ENCODE results near the gene ATG5.

ATG5 gene

DNA sequence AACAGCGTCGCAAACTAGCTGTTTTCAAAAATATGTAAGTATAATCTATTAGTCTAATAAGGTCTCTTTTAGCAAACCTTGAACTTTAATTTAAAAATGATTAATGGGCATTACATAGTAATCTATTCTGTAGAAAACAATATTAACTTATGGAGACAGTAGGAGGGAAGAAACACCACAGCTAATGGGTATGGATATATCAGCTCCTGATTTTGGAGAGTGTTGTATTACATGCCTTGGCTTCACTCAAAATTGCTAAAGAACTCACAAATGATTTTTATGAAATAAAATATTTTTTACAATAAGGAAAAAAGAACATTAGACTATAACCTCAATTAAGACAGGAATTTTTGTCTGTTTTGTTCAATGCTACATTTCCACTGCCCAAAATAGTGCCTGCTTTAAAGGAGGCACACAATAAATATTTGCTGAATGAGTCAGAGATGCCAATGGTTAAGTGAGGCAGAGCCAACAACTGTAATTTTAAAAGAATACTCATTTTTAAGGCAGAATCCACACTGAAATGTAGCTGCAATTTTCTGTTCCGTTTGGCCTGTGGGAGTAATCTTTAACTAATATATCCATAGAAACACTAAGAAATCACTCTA, 15.7 kb downstream of the ATG5 start:
- TF ChIP-seq ZFX (IDR thresholded peaks at IDR 0.05; ENCODE audit: borderline replicate concordance): no peak
- TF ChIP-seq, protein P1, sequence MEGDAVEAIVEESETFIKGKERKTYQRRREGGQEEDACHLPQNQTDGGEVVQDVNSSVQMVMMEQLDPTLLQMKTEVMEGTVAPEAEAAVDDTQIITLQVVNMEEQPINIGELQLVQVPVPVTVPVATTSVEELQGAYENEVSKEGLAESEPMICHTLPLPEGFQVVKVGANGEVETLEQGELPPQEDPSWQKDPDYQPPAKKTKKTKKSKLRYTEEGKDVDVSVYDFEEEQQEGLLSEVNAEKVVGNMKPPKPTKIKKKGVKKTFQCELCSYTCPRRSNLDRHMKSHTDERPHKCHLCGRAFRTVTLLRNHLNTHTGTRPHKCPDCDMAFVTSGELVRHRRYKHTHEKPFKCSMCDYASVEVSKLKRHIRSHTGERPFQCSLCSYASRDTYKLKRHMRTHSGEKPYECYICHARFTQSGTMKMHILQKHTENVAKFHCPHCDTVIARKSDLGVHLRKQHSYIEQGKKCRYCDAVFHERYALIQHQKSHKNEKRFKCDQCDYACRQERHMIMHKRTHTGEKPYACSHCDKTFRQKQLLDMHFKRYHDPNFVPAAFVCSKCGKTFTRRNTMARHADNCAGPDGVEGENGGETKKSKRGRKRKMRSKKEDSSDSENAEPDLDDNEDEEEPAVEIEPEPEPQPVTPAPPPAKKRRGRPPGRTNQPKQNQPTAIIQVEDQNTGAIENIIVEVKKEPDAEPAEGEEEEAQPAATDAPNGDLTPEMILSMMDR (IDR thresholded peaks at IDR 0.05): no peak
- peak overlapping the region; percentile 15; the same call in 1 of the 2 replicates for H3K27ac ChIP-seq

DNA sequence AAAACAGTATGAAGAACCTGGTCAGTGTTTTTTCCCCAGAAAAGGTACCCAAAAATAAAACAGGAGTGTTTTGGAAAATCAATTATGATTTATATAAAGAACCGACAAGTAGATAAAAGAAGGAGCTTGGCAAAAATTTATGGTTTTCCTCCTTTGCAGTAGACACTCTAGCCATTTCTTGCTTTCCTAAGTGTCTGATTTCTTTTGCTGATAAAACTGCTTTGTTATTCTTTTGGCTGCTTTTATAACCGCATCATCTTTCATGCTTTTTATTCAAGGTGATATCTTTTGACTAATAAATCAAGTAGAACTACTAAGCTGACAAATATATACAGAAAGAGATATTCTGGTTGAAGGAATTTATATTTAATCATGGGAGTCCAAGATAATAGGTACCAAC, 16.6 kb downstream of the ATG5 start:
- no peak overlapping the region for H3K27ac ChIP-seq
- TF ChIP-seq, protein P1 (IDR thresholded peaks at IDR 0.05): no peak
- no peak for TF ChIP-seq ZFX (IDR thresholded peaks at IDR 0.05; ENCODE audit: borderline replicate concordance)

DNA sequence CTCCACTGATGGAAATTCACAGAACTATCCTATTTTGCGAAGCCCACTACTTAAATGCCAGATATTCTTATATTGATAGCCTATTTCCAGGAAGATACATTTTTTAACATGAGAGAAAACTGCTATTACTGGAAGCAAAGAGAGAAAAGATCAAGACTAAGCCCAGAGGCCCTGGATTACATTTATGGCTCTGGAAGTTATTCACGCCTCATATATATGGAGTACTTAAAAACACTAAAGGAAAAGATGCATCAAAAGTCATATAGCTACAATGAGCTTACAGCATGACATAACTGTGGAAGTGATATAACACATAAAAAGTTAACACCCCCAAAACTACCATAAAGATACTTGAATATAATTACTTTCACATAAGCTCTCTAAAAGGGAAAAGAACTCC, 19.8 kb downstream of the ATG5 start:
- TF ChIP-seq ZFX (IDR thresholded peaks at IDR 0.05; ENCODE audit: borderline replicate concordance): no peak
- TF ChIP-seq, protein P1 (IDR thresholded peaks at IDR 0.05): no peak
- H3K27ac ChIP-seq: no peak overlapping the region

DNA sequence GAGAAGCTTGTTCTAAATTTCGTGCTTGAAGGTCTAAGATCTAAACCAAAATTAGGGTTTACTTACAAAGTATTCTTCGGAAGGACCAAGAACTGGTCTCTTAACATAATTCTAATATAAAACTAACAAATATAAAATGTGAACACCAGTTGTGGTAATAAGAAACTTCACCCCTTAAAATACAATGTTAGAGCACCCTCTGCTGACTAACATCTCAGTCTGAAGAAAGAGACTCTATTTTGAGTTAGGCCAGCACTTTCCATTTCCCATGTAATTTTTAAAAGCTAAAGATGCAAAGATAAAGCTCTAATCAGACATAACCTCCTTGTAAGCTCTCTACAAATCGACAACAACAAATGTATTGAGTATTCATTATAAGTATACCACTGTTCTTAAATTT, 24.6 kb downstream of the ATG5 start:
- no peak for TF ChIP-seq ZFX (IDR thresholded peaks at IDR 0.05; ENCODE audit: borderline replicate concordance)
- TF ChIP-seq, protein P1 (IDR thresholded peaks at IDR 0.05): peak; percentile 50
- H3K27ac ChIP-seq: no peak overlapping the region

DNA sequence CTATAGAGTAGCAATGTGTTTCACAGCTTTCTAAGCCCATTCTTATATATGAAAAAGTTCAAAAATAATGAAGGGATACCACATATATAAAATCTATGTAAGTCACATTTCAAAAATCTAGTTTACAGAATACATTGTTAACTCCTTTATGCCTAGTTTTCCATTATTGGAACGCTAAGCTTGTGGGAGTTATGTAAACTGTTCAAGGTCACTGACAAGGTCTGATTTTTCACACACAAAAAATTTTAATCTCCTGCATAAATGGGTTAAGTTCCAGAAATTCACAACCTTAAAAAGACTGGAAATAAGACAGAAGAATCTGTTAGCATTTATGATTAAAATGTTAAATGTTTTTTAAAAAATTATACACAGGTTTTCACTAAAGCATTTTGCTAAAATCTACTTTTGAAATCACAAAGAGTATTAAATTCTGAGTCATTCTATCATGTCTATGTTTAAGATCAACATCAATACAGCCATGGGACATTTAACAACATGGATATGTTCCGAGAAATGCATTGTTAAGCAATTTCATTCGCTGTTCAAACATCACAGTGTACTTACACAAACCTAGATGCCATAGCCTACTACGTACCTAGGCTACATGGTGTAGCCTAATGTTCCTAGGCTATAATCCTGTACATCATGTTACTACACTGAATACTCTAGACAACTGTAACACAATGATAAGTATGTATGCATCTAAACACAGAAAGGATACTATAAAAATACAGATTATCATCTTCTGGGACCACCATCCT, 25.4 kb downstream of the ATG5 start:
- no peak for TF ChIP-seq ZFX (IDR thresholded peaks at IDR 0.05; ENCODE audit: borderline replicate concordance)
- TF ChIP-seq, protein P1 (IDR thresholded peaks at IDR 0.05): no peak
- no peak overlapping the region for H3K27ac ChIP-seq

DNA sequence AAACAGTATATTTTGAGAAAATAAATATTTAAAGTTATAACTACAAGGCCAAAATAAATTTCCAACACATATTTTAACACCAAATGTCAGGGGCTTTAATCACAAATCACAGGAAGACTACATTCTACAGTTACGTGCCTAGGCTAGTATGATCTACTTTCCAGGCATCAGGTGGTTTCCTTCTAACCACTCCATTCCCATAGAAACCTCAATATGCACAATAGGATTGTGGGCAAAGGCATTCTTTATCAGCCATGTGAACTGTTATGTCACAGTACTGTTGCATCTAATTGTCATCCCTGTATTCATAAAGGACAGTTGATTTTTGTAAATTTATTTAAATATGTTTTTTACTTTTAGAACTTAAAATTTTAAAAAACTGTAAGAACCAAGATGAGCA, 32.4 kb downstream of the ATG5 start:
- no peak overlapping the region for H3K27ac ChIP-seq
- TF ChIP-seq, protein P1 (IDR thresholded peaks at IDR 0.05): no peak

DNA sequence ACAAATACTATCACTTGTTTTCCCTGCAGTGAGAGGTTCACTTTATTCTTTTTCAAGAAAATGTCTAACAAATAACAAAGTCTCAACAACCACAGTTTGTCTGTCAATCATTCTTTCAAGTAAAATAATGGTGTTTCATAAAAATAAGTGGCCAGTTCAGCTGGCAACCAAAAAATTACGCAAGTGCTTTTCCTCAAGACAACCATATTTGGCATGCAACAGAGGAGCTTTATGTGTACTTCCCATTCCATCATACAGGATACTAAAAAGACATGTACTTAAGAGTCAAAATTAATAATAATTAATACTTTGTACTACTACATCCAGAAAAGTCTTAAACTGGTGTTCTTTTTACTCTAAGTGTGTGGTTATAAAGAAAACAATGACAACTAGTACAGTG, 34.6 kb downstream of the ATG5 start:
- H3K27ac ChIP-seq: no peak overlapping the region
- TF ChIP-seq ZFX (IDR thresholded peaks at IDR 0.05; ENCODE audit: borderline replicate concordance): no peak
- TF ChIP-seq, protein P1 (IDR thresholded peaks at IDR 0.05): no peak
